Nephron progenitor cell (in vitro differentiated cells): ENCODE results near the gene SEC62.
"Not testable (repeated sequence)": the region's sequence is repeated elsewhere in the genome, so short reads cannot be mapped to it uniquely, and the experiment has no call there.

Experiments
- DNase-seq: peaks from one replicate; pipeline ENCODE4 v3.0.0; 2021
- H3K27ac Mint-ChIP-seq: 2 replicates; pipeline ENCODE4 v1.8.0; 2021; ENCODE audit warnings: mild to moderate bottlenecking, moderate library complexity, mixed read lengths
- H3K27me3 Mint-ChIP-seq: 2 replicates; pipeline ENCODE4 v1.8.0; 2021; ENCODE audit warnings: mild to moderate bottlenecking, low read depth, mixed read lengths; ENCODE audit not compliant: poor library complexity
- H3K36me3 Mint-ChIP-seq: 2 replicates; pipeline ENCODE4 v1.8.0; 2021; ENCODE audit warnings: low read depth, mixed read lengths
- H3K4me1 Mint-ChIP-seq: 2 replicates; pipeline ENCODE4 v1.8.0; 2021; ENCODE audit warnings: mixed read lengths
- H3K4me3 Mint-ChIP-seq: 2 replicates; pipeline ENCODE4 v1.8.0; 2021; ENCODE audit warnings: mild to moderate bottlenecking, moderate library complexity, mixed read lengths
- H3K9me3 Mint-ChIP-seq: 2 replicates; pipeline ENCODE4 v1.8.0; 2021; ENCODE audit warnings: mild to moderate bottlenecking, moderate library complexity, mixed read lengths
- CTCF ChIP-seq: fragments of 200-600 bp; sonication (generic); IDR thresholded peaks from 2 replicates; pipeline ENCODE4 v1.5.0; 2021; ENCODE audit warnings: antibody characterized with exemption

Gene SEC62

GRCh38 chr3:170012683-170013400 is 46.2 kb downstream of the SEC62 start:
- no peak for DNase-seq
- H3K4me1 Mint-ChIP-seq: no peaks in the 10 kb centered on the region
- H3K27me3 Mint-ChIP-seq: no peaks in the 10 kb centered on the region
- TF ChIP-seq CTCF: no peak
- no peaks in the 10 kb centered on the region for H3K9me3 Mint-ChIP-seq
- H3K36me3 Mint-ChIP-seq: no peaks in the 10 kb centered on the region
- H3K27ac Mint-ChIP-seq: no peak overlapping the region
- no peak overlapping the region for H3K4me3 Mint-ChIP-seq

GRCh38 chr3:170016057-170016456 is 49.5 kb downstream of the SEC62 start:
- no peak overlapping the region for H3K27ac Mint-ChIP-seq
- no peaks in the 10 kb centered on the region for H3K4me1 Mint-ChIP-seq
- no peak for TF ChIP-seq CTCF
- no peaks in the 10 kb centered on the region for H3K36me3 Mint-ChIP-seq
- peaks cover 9% of the 10 kb centered on the region for H3K27me3 Mint-ChIP-seq
- no peak for DNase-seq
- no peaks in the 10 kb centered on the region for H3K9me3 Mint-ChIP-seq
- H3K4me3 Mint-ChIP-seq: no peak overlapping the region

DNA sequence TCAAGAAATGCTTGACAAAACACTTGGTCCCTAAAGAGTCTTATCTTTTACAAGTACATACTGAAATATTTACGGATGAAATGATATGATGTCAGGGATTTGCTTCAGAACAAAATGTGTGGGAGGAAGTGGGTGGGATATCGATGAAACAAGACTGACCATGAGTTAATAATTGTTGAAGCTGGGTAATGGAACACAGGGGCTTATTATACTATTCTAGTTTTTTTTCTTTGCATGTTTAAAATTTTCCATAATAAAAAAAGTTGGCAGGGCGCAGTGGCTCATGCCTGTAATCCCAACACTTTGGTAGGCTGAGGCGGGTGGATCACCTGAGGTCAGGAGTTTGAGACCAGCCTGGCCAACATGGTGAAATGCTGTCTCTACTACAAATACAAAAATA is 52.7 kb downstream of the SEC62 start:
- not testable (repeated sequence) for H3K9me3 Mint-ChIP-seq, H3K36me3 Mint-ChIP-seq, DNase-seq, H3K27me3 Mint-ChIP-seq, H3K4me3 Mint-ChIP-seq, H3K4me1 Mint-ChIP-seq, H3K27ac Mint-ChIP-seq

GRCh38 chr3:170021083-170021482 is 54.5 kb downstream of the SEC62 start:
- peaks cover 9% of the 10 kb centered on the region for H3K27me3 Mint-ChIP-seq
- no peak overlapping the region for H3K27ac Mint-ChIP-seq
- H3K4me1 Mint-ChIP-seq: no peaks in the 10 kb centered on the region
- DNase-seq: no peak
- no peak overlapping the region for H3K4me3 Mint-ChIP-seq
- no peaks in the 10 kb centered on the region for H3K9me3 Mint-ChIP-seq
- TF ChIP-seq CTCF: no peak
- H3K36me3 Mint-ChIP-seq: no peaks in the 10 kb centered on the region

GRCh38 chr3:170022336-170022735 is 55.7 kb downstream of the SEC62 start:
- no peak overlapping the region for H3K4me3 Mint-ChIP-seq
- DNase-seq: no peak
- no peaks in the 10 kb centered on the region for H3K9me3 Mint-ChIP-seq
- no peak overlapping the region for H3K27ac Mint-ChIP-seq
- H3K27me3 Mint-ChIP-seq: peaks cover 9% of the 10 kb centered on the region
- no peaks in the 10 kb centered on the region for H3K4me1 Mint-ChIP-seq
- no peak for TF ChIP-seq CTCF
- no peaks in the 10 kb centered on the region for H3K36me3 Mint-ChIP-seq

DNA sequence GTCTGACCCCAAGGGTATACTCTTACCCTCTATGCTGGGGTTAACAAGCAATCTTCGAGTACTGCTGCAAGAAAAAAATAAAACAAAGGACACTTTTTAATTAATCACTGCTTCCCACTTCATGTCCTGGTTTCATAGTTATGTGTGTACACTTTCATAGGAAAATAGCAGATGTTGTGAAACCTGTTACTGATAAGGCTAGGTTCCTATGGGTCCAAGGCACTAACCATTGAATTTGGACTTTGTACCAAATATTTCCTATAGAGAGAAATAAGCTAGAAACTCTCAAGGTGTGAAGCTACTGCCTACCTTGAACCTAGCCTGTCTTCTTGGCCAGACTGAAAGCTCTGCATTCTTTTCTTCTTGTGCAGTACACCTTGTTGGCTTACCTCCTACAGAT is 56.6 kb downstream of the SEC62 start:
- Mint-ChIP-seq H3K4me1 (no peaks in the 10 kb centered on the region), H3K4me3 (no peak overlapping the region), H3K27ac (no peak overlapping the region), H3K36me3 (no peaks in the 10 kb centered on the region), H3K9me3 (no peaks in the 10 kb centered on the region), H3K27me3 (peaks cover 7% of the 10 kb centered on the region)
- no peak for TF ChIP-seq CTCF
- no peak for DNase-seq
